ENCODE data around the gene SURF2.
"Not testable (repeated sequence)": the region's sequence is repeated elsewhere in the genome, so short reads cannot be mapped to it uniquely, and the experiment has no call there.

SURF2 gene

GRCh38 chr9:133377280-133377679, 20.9 kb downstream of the SURF2 start:
- not testable (repeated sequence) for DNase-seq (ENCODE audit: low spot score)

- no peak for DNase-seq (ENCODE audit: low spot score)
Observed at GRCh38 chr9:133377721-133378216, 21.4 kb downstream of the SURF2 start.

- no peak for DNase-seq (ENCODE audit: low spot score)
Observed at GRCh38 chr9:133378408-133378962, 22.1 kb downstream of the SURF2 start.

GRCh38 chr9:133379153-133380086, 23.1 kb downstream of the SURF2 start:
- DNase-seq (ENCODE audit: low spot score) = no peak

GRCh38 chr9:133380734-133381133, 24.4 kb downstream of the SURF2 start:
- no peak for DNase-seq (ENCODE audit: low spot score)

- DNase-seq (ENCODE audit: low spot score) = no peak
Observed at GRCh38 chr9:133382507-133383141, 26.3 kb downstream of the SURF2 start.

GRCh38 chr9:133383438-133383837, 27.1 kb downstream of the SURF2 start:
- DNase-seq (ENCODE audit: low spot score) = no peak

- no peak for DNase-seq (ENCODE audit: low spot score)
Observed at GRCh38 chr9:133384736-133385321, 28.5 kb downstream of the SURF2 start.

- DNase-seq (ENCODE audit: low spot score) = no peak
Observed at GRCh38 chr9:133385452-133385851, 29.1 kb downstream of the SURF2 start.

GRCh38 chr9:133386338-133386737, 30.0 kb downstream of the SURF2 start:
- no peak for DNase-seq (ENCODE audit: low spot score)

- no peak for DNase-seq (ENCODE audit: low spot score)
Observed at GRCh38 chr9:133387680-133388079, 31.3 kb downstream of the SURF2 start.

GRCh38 chr9:133389025-133389557, 32.7 kb downstream of the SURF2 start:
- DNase-seq (ENCODE audit: low spot score) = no peak

GRCh38 chr9:133389562-133389961, 33.2 kb downstream of the SURF2 start:
- DNase-seq (ENCODE audit: low spot score) = no peak

- DNase-seq (ENCODE audit: low spot score) = no peak
Observed at GRCh38 chr9:133390713-133391112, 34.4 kb downstream of the SURF2 start.

- not testable (repeated sequence) for DNase-seq (ENCODE audit: low spot score)
Observed at GRCh38 chr9:133391449-133391848, 35.1 kb downstream of the SURF2 start.

- not testable (repeated sequence) for DNase-seq (ENCODE audit: low spot score)
Observed at GRCh38 chr9:133392308-133392707, 36.0 kb downstream of the SURF2 start.

GRCh38 chr9:133393399-133393798, 37.0 kb downstream of the SURF2 start:
- no peak for DNase-seq (ENCODE audit: low spot score)

- no peak for DNase-seq (ENCODE audit: low spot score)
Observed at GRCh38 chr9:133394687-133395271, 38.4 kb downstream of the SURF2 start.

- DNase-seq (ENCODE audit: low spot score) = no peak
Observed at GRCh38 chr9:133396952-133397351, 40.6 kb downstream of the SURF2 start.

GRCh38 chr9:133397370-133397769, 41.0 kb downstream of the SURF2 start:
- DNase-seq (ENCODE audit: low spot score) = no peak

- DNase-seq (ENCODE audit: low spot score) = no peak
Observed at GRCh38 chr9:133397895-133398294, 41.5 kb downstream of the SURF2 start.

- no peak for DNase-seq (ENCODE audit: low spot score)
Observed at GRCh38 chr9:133400292-133400691, 43.9 kb downstream of the SURF2 start.
